ENCODE data around the gene ARSG. TPM values are rescaled to one million over a fixed set of nuclear protein-coding genes. Genes with fewer than 3 reads are reported as not detected.

ARSG gene
- total and polyA plus RNA-seq, 2 experiments from 2014 or later, result 1.7 to 5.1 TPM

DNA sequence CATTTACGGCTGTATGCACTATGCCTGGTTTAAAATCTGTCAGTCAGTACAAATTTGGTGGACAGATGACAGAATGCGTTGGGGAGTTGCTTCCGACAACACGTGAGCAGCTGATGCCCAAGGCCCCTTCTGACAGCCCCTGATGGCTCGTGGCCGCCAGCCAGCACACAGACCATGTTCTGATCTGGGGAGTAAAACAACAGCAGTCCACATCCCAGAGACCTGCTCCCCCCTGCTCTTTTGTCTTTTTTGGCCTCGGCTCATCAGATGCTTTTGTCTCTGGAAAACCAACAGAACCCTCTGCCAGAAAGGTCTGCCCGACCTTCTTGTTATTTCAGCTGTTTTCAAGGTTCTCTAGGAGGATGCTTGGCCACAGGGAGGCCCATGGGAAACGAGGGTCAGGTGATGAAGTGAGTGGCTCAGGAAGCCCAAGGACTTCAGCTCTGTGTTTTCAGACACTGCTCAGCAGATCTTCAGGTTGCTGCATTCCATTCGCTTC, 10.8 kb downstream of the ARSG start:
- 0 out of 2 replicates have a peak, but pooled peaks cover 3% of the 10 kb centered on the region for H3F3A ChIP-seq (replicated peaks; ENCODE audit: low read depth)
- H3K79me2 ChIP-seq (replicated peaks; ENCODE audit: insufficient read depth), result no peaks in the 10 kb centered on the region
- ATAC-seq (peak; percentile 24; the same call in 2 of the 3 replicates), DNase-seq (ENCODE audit: low spot score) (no peak)
- peaks cover 9% of the 10 kb centered on the region for H3K27me3 Mint-ChIP-seq (ENCODE audit: insufficient read depth, low read depth, poor library complexity)
- H4K20me1 ChIP-seq (replicated peaks; ENCODE audit: insufficient read depth), result no peaks in the 10 kb centered on the region
- no peaks in the 10 kb centered on the region for H3K9me3 Mint-ChIP-seq
- peaks cover 3% of the 10 kb centered on the region for H3K36me3 Mint-ChIP-seq (ENCODE audit: low read depth)
- H2AFZ ChIP-seq, result no peak overlapping the region
- H3K4me1 Mint-ChIP-seq, result peaks cover 20% of the 10 kb centered on the region
- no peak overlapping the region for H3K4me3 ChIP-seq
- no peak overlapping the region for H3K27ac ChIP-seq (ENCODE audit: low read depth)
- H3K36me3 ChIP-seq (ENCODE audit: insufficient read depth), result no peaks in the 10 kb centered on the region
- no peak overlapping the region for H3K27ac Mint-ChIP-seq
- no peaks in the 10 kb centered on the region for H3K9me2 ChIP-seq (ENCODE audit: insufficient read depth)
- peaks cover 2% of the 10 kb centered on the region for H3K4me1 ChIP-seq (ENCODE audit: insufficient read depth)
- no peaks in the 10 kb centered on the region for H3K27me3 ChIP-seq (ENCODE audit: insufficient read depth)
- no peak overlapping the region for H3K4me2 ChIP-seq
- TF ChIP-seq CREB1 (CRISPR knock-in tag; IDR thresholded peaks at IDR 0.05; ENCODE audit: low read depth), result no peak
- TF ChIP-seq EZH2phosphoT487 (IDR thresholded peaks at IDR 0.05; ENCODE audit: unreplicated experiment), result no peak
- TF ChIP-seq, protein P1, sequence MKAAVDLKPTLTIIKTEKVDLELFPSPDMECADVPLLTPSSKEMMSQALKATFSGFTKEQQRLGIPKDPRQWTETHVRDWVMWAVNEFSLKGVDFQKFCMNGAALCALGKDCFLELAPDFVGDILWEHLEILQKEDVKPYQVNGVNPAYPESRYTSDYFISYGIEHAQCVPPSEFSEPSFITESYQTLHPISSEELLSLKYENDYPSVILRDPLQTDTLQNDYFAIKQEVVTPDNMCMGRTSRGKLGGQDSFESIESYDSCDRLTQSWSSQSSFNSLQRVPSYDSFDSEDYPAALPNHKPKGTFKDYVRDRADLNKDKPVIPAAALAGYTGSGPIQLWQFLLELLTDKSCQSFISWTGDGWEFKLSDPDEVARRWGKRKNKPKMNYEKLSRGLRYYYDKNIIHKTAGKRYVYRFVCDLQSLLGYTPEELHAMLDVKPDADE (IDR thresholded peaks at IDR 0.05), result no peak
- no peak for TF ChIP-seq JUNB (IDR thresholded peaks at IDR 0.05; ENCODE audit: unreplicated experiment)
- TF ChIP-seq STAT1 (IDR thresholded peaks at IDR 0.05; ENCODE audit: unreplicated experiment), result no peak
- no peak for TF ChIP-seq NANOG (IDR thresholded peaks at IDR 0.05; ENCODE audit: borderline replicate concordance)
- TF ChIP-seq ZNF114 (CRISPR knock-in tag; IDR thresholded peaks at IDR 0.05), result no peak
- TF ChIP-seq, protein P2, sequence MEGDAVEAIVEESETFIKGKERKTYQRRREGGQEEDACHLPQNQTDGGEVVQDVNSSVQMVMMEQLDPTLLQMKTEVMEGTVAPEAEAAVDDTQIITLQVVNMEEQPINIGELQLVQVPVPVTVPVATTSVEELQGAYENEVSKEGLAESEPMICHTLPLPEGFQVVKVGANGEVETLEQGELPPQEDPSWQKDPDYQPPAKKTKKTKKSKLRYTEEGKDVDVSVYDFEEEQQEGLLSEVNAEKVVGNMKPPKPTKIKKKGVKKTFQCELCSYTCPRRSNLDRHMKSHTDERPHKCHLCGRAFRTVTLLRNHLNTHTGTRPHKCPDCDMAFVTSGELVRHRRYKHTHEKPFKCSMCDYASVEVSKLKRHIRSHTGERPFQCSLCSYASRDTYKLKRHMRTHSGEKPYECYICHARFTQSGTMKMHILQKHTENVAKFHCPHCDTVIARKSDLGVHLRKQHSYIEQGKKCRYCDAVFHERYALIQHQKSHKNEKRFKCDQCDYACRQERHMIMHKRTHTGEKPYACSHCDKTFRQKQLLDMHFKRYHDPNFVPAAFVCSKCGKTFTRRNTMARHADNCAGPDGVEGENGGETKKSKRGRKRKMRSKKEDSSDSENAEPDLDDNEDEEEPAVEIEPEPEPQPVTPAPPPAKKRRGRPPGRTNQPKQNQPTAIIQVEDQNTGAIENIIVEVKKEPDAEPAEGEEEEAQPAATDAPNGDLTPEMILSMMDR (conservative IDR thresholded peaks at IDR 0.05; ENCODE audit: low read depth in 2 of 2), result no peak
- TF ChIP-seq, protein P3, sequence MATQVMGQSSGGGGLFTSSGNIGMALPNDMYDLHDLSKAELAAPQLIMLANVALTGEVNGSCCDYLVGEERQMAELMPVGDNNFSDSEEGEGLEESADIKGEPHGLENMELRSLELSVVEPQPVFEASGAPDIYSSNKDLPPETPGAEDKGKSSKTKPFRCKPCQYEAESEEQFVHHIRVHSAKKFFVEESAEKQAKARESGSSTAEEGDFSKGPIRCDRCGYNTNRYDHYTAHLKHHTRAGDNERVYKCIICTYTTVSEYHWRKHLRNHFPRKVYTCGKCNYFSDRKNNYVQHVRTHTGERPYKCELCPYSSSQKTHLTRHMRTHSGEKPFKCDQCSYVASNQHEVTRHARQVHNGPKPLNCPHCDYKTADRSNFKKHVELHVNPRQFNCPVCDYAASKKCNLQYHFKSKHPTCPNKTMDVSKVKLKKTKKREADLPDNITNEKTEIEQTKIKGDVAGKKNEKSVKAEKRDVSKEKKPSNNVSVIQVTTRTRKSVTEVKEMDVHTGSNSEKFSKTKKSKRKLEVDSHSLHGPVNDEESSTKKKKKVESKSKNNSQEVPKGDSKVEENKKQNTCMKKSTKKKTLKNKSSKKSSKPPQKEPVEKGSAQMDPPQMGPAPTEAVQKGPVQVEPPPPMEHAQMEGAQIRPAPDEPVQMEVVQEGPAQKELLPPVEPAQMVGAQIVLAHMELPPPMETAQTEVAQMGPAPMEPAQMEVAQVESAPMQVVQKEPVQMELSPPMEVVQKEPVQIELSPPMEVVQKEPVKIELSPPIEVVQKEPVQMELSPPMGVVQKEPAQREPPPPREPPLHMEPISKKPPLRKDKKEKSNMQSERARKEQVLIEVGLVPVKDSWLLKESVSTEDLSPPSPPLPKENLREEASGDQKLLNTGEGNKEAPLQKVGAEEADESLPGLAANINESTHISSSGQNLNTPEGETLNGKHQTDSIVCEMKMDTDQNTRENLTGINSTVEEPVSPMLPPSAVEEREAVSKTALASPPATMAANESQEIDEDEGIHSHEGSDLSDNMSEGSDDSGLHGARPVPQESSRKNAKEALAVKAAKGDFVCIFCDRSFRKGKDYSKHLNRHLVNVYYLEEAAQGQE (IDR thresholded peaks at IDR 0.05; ENCODE audit: unreplicated experiment), result no peak
- TF ChIP-seq, protein P4, sequence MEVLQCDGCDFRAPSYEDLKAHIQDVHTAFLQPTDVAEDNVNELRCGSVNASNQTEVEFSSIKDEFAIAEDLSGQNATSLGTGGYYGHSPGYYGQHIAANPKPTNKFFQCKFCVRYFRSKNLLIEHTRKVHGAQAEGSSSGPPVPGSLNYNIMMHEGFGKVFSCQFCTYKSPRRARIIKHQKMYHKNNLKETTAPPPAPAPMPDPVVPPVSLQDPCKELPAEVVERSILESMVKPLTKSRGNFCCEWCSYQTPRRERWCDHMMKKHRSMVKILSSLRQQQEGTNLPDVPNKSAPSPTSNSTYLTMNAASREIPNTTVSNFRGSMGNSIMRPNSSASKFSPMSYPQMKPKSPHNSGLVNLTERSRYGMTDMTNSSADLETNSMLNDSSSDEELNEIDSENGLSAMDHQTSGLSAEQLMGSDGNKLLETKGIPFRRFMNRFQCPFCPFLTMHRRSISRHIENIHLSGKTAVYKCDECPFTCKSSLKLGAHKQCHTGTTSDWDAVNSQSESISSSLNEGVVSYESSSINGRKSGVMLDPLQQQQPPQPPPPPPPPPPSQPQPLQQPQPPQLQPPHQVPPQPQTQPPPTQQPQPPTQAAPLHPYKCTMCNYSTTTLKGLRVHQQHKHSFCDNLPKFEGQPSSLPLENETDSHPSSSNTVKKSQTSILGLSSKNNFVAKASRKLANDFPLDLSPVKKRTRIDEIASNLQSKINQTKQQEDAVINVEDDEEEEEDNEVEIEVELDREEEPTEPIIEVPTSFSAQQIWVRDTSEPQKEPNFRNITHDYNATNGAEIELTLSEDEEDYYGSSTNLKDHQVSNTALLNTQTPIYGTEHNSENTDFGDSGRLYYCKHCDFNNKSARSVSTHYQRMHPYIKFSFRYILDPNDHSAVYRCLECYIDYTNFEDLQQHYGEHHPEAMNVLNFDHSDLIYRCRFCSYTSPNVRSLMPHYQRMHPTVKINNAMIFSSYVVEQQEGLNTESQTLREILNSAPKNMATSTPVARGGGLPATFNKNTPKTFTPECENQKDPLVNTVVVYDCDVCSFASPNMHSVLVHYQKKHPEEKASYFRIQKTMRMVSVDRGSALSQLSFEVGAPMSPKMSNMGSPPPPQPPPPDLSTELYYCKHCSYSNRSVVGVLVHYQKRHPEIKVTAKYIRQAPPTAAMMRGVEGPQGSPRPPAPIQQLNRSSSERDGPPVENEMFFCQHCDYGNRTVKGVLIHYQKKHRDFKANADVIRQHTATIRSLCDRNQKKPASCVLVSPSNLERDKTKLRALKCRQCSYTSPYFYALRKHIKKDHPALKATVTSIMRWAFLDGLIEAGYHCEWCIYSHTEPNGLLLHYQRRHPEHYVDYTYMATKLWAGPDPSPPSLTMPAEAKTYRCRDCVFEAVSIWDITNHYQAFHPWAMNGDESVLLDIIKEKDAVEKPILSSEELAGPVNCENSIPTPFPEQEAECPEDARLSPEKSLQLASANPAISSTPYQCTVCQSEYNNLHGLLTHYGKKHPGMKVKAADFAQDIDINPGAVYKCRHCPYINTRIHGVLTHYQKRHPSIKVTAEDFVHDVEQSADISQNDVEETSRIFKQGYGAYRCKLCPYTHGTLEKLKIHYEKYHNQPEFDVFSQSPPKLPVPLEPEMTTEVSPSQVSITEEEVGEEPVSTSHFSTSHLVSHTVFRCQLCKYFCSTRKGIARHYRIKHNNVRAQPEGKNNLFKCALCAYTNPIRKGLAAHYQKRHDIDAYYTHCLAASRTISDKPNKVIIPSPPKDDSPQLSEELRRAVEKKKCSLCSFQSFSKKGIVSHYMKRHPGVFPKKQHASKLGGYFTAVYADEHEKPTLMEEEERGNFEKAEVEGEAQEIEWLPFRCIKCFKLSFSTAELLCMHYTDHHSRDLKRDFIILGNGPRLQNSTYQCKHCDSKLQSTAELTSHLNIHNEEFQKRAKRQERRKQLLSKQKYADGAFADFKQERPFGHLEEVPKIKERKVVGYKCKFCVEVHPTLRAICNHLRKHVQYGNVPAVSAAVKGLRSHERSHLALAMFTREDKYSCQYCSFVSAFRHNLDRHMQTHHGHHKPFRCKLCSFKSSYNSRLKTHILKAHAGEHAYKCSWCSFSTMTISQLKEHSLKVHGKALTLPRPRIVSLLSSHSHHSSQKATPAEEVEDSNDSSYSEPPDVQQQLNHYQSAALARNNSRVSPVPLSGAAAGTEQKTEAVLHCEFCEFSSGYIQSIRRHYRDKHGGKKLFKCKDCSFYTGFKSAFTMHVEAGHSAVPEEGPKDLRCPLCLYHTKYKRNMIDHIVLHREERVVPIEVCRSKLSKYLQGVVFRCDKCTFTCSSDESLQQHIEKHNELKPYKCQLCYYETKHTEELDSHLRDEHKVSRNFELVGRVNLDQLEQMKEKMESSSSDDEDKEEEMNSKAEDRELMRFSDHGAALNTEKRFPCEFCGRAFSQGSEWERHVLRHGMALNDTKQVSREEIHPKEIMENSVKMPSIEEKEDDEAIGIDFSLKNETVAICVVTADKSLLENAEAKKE (CRISPR knock-in tag; IDR thresholded peaks at IDR 0.05), result no peak
- TF ChIP-seq EZH2 (IDR thresholded peaks at IDR 0.05; ENCODE audit: low read depth, unreplicated experiment), result no peak
- TF ChIP-seq ZNF331 (CRISPR knock-in tag; IDR thresholded peaks at IDR 0.05; ENCODE audit: low read depth), result no peak
- no peak for TF ChIP-seq POLR2AphosphoS5 (IDR thresholded peaks at IDR 0.05; ENCODE audit: low read depth)
- no peak overlapping the region; the same call in 2 of the 3 replicates for H3K4me3 Mint-ChIP-seq
